DND-41 (cell line): ENCODE results near the gene PAQR6.

Experiments used
- ATAC-seq: fragments of 200-7000 bp; cut with Tn5 transposase; 3 replicates; pipeline ENCODE4 v1.9.1; 2021; ENCODE audit warnings: low read depth; ENCODE audit not compliant: insufficient read depth
- DNase-seq: peaks from one replicate; pipeline ENCODE4 v3.0.0-alpha.2; 2020
- H2AFZ ChIP-seq: 2 replicates; pipeline ENCODE4 v1.6.0; 2012; ENCODE audit warnings: low read depth, low read length
- H3K27ac ChIP-seq: 2 replicates; pipeline ENCODE4 v1.5.1; 2012; ENCODE audit warnings: low read length, inconsistent platforms
- H3K27me3 ChIP-seq: fragments of 200-600 bp; sonication (generic); 2 replicates; pipeline ENCODE4 v1.6.0; 2012; ENCODE audit warnings: low read length, mild to moderate bottlenecking, inconsistent platforms; ENCODE audit not compliant: insufficient read depth, poor library complexity
- H3K36me3 ChIP-seq: 2 replicates; pipeline ENCODE4 v1.5.1; 2012; ENCODE audit warnings: low read length, inconsistent platforms; ENCODE audit not compliant: insufficient read depth
- H3K4me1 ChIP-seq: 2 replicates; pipeline ENCODE4 v1.5.1; 2012; ENCODE audit warnings: mild to moderate bottlenecking, low read length; ENCODE audit not compliant: insufficient read depth
- H3K4me2 ChIP-seq: 2 replicates; pipeline ENCODE4 v1.6.0; 2012; ENCODE audit warnings: mild to moderate bottlenecking, moderate library complexity, low read length, inconsistent platforms; ENCODE audit not compliant: insufficient read depth
- H3K4me3 ChIP-seq, 2 experiments: fragments of 200-600 bp in 1 of 2; shearing (Covaris generic) in 1 of 2; 2 replicates each; pipeline ENCODE4 v1.5.1; 2012 to 2016; ENCODE audit warnings: inconsistent platforms in 2 of 2, low read length in 2 of 2, mild to moderate bottlenecking in 2 of 2, low read depth in 1 of 2, moderate library complexity in 1 of 2
- H3K79me2 ChIP-seq: 2 replicates; pipeline ENCODE4 v1.6.0; 2012; ENCODE audit warnings: low read length, inconsistent platforms; ENCODE audit not compliant: insufficient read depth
- H3K9ac ChIP-seq: 2 replicates; pipeline ENCODE4 v1.6.0; 2012; ENCODE audit warnings: low read depth, mild to moderate bottlenecking, inconsistent platforms, low read length, moderate library complexity
- H3K9me3 ChIP-seq: 2 replicates; pipeline ENCODE4 v1.5.1; 2012; ENCODE audit warnings: low read length, moderate library complexity, mild to moderate bottlenecking, inconsistent platforms; ENCODE audit not compliant: insufficient read depth, severe bottlenecking
- H4K20me1 ChIP-seq: 2 replicates; pipeline ENCODE4 v1.6.0; 2012; ENCODE audit warnings: low read length; ENCODE audit not compliant: insufficient read depth
- CTCF ChIP-seq: IDR thresholded peaks from 2 replicates; pipeline ENCODE4 v1.5.1; 2012; ENCODE audit warnings: borderline replicate concordance, low read length, moderate library complexity, mild to moderate bottlenecking; ENCODE audit not compliant: poor library complexity, severe bottlenecking; ENCODE audit errors: extremely low read depth
- EZH2 ChIP-seq: IDR thresholded peaks from 3 replicates; pipeline ENCODE4 v1.6.1; 2012; ENCODE audit warnings: borderline replicate concordance, low read depth, mild to moderate bottlenecking, moderate library complexity, low read length, inconsistent platforms; ENCODE audit not compliant: severe bottlenecking

The PAQR6 gene

GRCh38 chr1:156226116-156226538 lies 21.7 kb downstream of the PAQR6 start:
- Histone ChIP-seq H2AFZ (no peak overlapping the region), H3K27me3 (no peaks in the 10 kb centered on the region), H3K4me2 (no peak overlapping the region), H3K4me1 (no peaks in the 10 kb centered on the region), H3K4me3 (no peak overlapping the region), H3K36me3 (peaks cover 42% of the 10 kb centered on the region), H3K9me3 (no peaks in the 10 kb centered on the region), H3K27ac (no peak overlapping the region), H4K20me1 (no peaks in the 10 kb centered on the region), H3K9ac (no peak overlapping the region), H3K79me2 (peaks cover 3% of the 10 kb centered on the region; the same call in 1 of the 2 replicates)
- ATAC-seq (no peak), DNase-seq (no peak)
- TF ChIP-seq CTCF (no peak), EZH2 (no peak)

- DNase-seq (no peak), ATAC-seq (no peak)
- Histone ChIP-seq H2AFZ (no peak overlapping the region), H4K20me1 (no peaks in the 10 kb centered on the region), H3K36me3 (peaks cover 46% of the 10 kb centered on the region), H3K9me3 (no peaks in the 10 kb centered on the region), H3K27me3 (no peaks in the 10 kb centered on the region), H3K4me1 (no peaks in the 10 kb centered on the region), H3K79me2 (peaks cover 3% of the 10 kb centered on the region; the same call in 1 of the 2 replicates), H3K27ac (no peak overlapping the region), H3K4me2 (no peak overlapping the region), H3K4me3 (no peak overlapping the region), H3K9ac (no peak overlapping the region)
- TF ChIP-seq CTCF (no peak), EZH2 (no peak)
Measured at GRCh38 chr1:156225677-156226014, 22.2 kb downstream of the PAQR6 start.

GRCh38 chr1:156221986-156222692 lies 25.7 kb downstream of the PAQR6 start:
- H3K27ac ChIP-seq, result no peak overlapping the region
- peaks cover 35% of the 10 kb centered on the region for H3K36me3 ChIP-seq
- H3K79me2 ChIP-seq, result peaks cover 20% of the 10 kb centered on the region
- no peak overlapping the region for H2AFZ ChIP-seq
- no peaks in the 10 kb centered on the region for H3K4me1 ChIP-seq
- TF ChIP-seq CTCF (no peak), EZH2 (no peak)
- H3K9me3 ChIP-seq, result no peaks in the 10 kb centered on the region
- no peaks in the 10 kb centered on the region; the same call in 1 of the 2 replicates for H4K20me1 ChIP-seq
- H3K9ac ChIP-seq, result no peak overlapping the region
- H3K27me3 ChIP-seq, result no peaks in the 10 kb centered on the region
- H3K4me3 ChIP-seq, result no peak overlapping the region
- no peak overlapping the region for H3K4me2 ChIP-seq
- ATAC-seq (no peak), DNase-seq (no peak)

- TF ChIP-seq EZH2, result no peak
- TF ChIP-seq CTCF, result no peak
- H2AFZ ChIP-seq, result no peak overlapping the region
- H3K9me3 ChIP-seq, result no peaks in the 10 kb centered on the region
- ATAC-seq (no peak), DNase-seq (no peak)
- peaks cover 26% of the 10 kb centered on the region for H3K36me3 ChIP-seq
- no peaks in the 10 kb centered on the region for H3K4me1 ChIP-seq
- H3K4me2 ChIP-seq, result no peak overlapping the region
- H3K27ac ChIP-seq, result no peak overlapping the region
- H3K9ac ChIP-seq, result no peak overlapping the region
- no peaks in the 10 kb centered on the region; the same call in 1 of the 2 replicates for H4K20me1 ChIP-seq
- no peak overlapping the region for H3K4me3 ChIP-seq
- H3K27me3 ChIP-seq, result no peaks in the 10 kb centered on the region
- H3K79me2 ChIP-seq, result peaks cover 31% of the 10 kb centered on the region
Measured at GRCh38 chr1:156220226-156220625, 27.6 kb downstream of the PAQR6 start.
